Right renal cortex interstitium (tissue), 3 donors: Measurements from ENCODE around the gene KCNQ2. TPM values are rescaled to one million over a fixed set of nuclear protein-coding genes. Genes with fewer than 3 reads are reported as not detected.
A peak's percentile ranks its signal among the peaks of the same experiment; 100 is the strongest.
"Not testable (repeated sequence)": the region's sequence is repeated elsewhere in the genome, so short reads cannot be mapped to it uniquely, and the experiment has no call there.

Experiments
- DNase-seq, 3 donors: peaks; one replicate each; pipeline ENCODE4 v3.0.0-alpha.2; 2013; ENCODE audit warnings: low read depth in 3 of 3, low spot score in 2 of 3
- polyA plus RNA-seq, 3 donors: library from polyadenylated mRNA; unstranded; fragments of 120-200 nt; gene quantifications; one replicate each; pipeline ENCODE4 v1.2.1, GENCODE V29; 2013; ENCODE audit not compliant: insufficient read length in 3 of 3

Gene KCNQ2
- polyA plus RNA-seq, result 1 to 10 TPM; 3.9 to 6.1 (median 4.9) TPM

GRCh38 chr20:63471981-63472831 lies at the start of gene KCNQ2:
Gene KCNQ2 (minus strand): TSS chr20:63472655. CDS start chr20:63472463, 192 bp downstream.
- DNase-seq, result no peak

GRCh38 chr20:63521602-63522001 lies 49.1 kb upstream of the KCNQ2 start:
- DNase-seq, result no peak

GRCh38 chr20:63520934-63521601 lies 48.6 kb upstream of the KCNQ2 start:
- DNase-seq, result no peak

GRCh38 chr20:63520504-63520933 lies 48.1 kb upstream of the KCNQ2 start, which contains the start of gene PPDPF:
Gene PPDPF (plus strand): TSS chr20:63520765. CDS start chr20:63521309, 544 bp downstream.
- DNase-seq, result peak in 2 of 3 donors; percentile 69 to 71

DNA sequence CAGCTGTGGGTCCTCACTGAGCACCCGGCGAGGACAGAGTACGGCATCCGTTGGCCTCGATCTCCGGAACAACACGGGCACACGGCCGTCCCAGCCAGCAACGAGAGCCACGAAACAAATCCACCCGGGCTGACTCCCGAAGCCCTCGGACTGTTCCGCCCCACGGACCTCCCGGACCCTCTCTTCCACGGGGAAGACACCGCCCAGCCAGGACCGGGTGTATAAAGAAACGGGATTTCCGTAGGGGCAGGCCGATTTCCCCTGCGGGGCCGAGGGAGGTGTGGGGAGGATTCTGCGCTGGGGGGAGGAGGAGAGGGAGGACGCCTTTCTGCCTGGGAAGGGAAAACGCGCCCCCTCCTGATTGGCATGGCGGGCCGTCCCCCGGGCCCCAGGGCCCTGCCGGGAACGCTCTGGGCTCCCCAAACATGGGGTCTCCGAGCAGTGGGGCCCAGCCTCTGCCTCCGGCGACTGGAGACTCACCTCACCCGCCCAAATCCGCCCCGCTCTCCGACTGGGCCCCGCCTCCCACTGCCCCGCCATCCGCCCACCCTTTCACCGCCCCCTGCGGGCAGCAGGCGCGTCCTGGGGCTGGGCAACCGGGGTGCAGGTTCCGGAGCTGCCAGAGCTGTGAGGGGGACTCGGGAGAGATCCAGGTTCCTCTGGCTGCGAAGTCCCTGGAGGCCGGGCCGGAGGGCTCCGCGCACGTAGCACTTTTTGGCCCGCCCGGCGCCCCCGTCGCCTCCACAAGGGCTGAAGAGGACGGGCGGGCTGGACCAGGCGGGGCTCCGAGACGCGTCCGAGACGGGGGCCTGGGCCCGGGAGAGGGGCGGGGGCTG lies 47.4 kb upstream of the KCNQ2 start:
- no peak for DNase-seq

GRCh38 chr20:63518946-63519667 lies 46.7 kb upstream of the KCNQ2 start:
- no peak for DNase-seq

- DNase-seq, result no peak
These were observed 46.0 kb upstream of the KCNQ2 start for GRCh38 chr20:63518351-63518861.

DNA sequence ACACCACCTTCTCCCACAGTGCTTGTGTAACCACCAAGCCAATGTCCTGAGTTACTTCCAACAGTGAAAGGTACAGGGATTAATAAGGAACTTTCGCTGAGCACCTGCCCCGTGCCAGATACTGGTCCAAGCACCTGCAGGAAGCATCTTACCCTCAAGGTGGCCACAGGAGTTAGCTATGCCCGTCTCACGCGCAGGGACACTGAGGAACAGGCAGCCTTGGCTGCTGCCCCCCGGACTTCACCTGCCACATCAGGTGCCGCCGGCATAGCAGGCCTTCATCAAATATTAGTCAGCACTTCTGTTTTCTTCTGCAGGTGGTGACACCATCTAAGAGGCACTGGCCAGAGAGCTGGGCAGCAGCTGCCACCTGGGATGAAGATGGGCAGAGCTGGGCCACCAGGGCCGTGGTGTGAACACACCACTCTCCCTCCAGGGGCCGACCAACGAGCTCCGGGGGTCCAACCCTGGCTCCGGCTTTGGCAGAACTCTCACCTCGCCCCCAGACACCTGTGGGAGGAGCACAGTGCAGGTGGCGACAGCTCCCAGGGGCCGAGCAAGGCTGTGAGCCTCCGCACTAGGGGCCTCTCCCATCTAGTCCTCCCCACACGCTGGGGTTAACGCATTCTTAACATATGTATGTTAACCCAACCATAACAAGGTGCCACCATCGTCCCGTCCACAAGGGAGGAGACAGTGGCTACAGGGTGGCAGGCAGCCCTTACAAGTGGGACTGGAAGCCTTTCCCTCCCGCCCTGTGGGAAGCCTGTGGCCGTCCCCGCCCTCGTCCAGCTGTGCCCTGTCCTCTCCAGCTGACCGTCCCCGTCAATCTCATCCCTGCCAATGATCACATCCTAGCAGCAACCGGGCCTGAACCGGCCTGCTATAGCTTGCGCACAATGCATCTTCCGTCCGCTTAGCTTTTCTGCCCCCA lies 45.2 kb upstream of the KCNQ2 start:
- no peak for DNase-seq

GRCh38 chr20:63514520-63514919 lies 42.1 kb upstream of the KCNQ2 start:
- DNase-seq, result not testable (repeated sequence)

DNA sequence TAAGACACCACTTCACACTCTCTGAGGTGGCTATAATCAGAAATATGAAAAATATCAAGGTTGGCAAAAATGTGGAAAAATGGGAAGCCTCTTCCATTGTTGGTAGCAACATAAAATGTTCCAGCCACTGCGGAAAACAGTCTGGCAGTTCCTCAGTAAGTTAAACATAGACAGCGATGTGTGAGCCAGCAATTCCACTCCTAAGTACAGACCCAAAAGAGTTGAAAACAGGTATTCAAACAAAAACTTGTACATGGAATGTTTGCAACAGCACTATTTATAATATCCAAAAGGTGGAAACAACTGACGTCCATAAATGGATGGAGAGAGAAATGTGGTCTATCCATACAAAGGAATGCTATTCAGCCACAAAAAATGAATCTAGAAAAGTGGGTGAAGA lies 40.8 kb upstream of the KCNQ2 start:
- no peak for DNase-seq

- no peak for DNase-seq
These were observed 36.7 kb upstream of the KCNQ2 start for GRCh38 chr20:63509088-63509564.

- DNase-seq, result no peak
These were observed 35.8 kb upstream of the KCNQ2 start for GRCh38 chr20:63508072-63508768.

- no peak for DNase-seq
These were observed 34.8 kb upstream of the KCNQ2 start for GRCh38 chr20:63507083-63507743.

- DNase-seq, result no peak
These were observed 33.3 kb upstream of the KCNQ2 start for GRCh38 chr20:63505723-63506122.

DNA sequence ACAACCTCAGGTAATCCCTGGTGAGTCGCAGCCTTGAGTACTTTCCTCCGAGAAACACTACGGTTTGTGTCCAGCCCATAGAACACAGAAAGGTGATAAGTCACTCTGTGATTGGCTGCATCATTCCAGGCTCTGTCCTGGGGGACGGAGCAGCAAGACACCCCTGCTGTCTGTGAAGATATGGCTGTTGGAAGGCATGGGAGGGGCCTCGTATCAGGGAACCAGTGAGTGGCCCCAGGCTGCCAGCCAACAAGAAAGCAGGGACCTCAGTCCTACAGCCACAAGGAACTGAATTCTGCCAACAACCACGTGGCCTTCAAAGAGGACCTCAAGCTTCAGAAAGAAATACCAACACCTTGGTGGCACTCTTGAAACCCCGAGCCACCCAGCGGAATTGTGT lies 32.8 kb upstream of the KCNQ2 start:
- no peak for DNase-seq

DNA sequence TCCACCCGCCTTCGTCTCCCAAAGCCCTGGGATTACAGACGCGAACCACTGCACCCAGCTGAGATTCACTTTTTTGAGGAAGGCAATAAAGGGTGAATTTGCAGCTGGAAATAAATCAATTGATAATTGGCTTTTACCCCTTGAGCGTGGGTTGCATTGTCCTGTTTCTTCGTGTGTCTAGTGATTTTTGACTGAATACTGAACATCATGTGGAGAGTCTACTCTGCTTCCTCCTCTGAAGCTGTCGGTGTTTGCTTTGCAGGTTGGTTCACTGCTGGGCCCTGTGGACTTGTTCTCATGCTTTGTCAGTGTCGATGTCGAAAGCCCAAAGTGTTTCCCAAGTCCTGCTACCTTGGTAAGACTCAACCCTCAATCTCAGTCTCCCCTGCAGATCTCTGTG lies 32.2 kb upstream of the KCNQ2 start:
- no peak for DNase-seq

DNA sequence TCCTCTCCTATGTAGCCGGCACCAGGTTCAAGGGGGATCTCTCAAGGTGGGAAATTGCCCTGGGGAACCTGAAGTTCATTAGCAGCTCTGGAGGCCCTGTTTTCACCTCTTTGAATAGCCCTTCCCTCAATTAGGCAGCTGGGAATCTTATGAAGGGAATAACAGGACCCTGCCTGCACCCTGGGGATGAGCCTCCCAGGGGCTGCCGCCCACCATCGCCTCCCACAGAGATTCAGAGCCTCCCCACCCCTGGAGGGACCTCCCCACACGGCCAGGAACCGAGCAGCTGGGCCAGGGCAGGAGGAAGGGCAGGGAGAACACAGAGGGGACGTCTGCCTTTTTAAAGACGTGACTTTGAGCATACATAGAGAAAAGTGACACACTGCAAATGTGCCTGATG lies 31.1 kb upstream of the KCNQ2 start:
- DNase-seq, result no peak
